Pancreas (tissue), 10 donors: ENCODE results near the gene SRCIN1. TPM values are rescaled to one million over a fixed set of nuclear protein-coding genes. Genes with fewer than 3 reads are reported as not detected.
"Not testable (repeated sequence)": the region's sequence is repeated elsewhere in the genome, so short reads cannot be mapped to it uniquely, and the experiment has no call there.

Experiments
- ATAC-seq, 4 donors: fragments of 200-7000 bp; cut with Tn5 transposase; one replicate each; pipeline versions ENCODE4 v1.8.0 to v1.9.1; 2020; ENCODE audit warnings: mild to moderate bottlenecking in 4 of 4, moderate library complexity in 4 of 4
- DNase-seq, 6 donors: peaks; one replicate each; pipeline ENCODE4 v3.0.0-alpha.2; 2020
- FAIRE-seq: peaks from 2 replicates; lab custom pipeline; 2012; peaks lifted over from hg19 to GRCh38; lab: Jason Lieb, UNC
- H3K27ac ChIP-seq, 4 donors: fragments of 200-600 bp; sonication (generic); 1 replicate in 3 of 4; 2 replicates in 1 of 4; pipeline versions ENCODE4 v1.5.0 to v1.8.0; 2020
- H3K27me3 ChIP-seq, 4 donors: fragments of 200-600 bp; one replicate each; pipeline ENCODE4 v1.8.0; 2021
- H3K36me3 ChIP-seq, 3 donors: fragments of 200-600 bp; sonication (generic) in 1 of 3; one replicate each; pipeline versions ENCODE4 v1.5.0 to v1.8.0; 2020 to 2021
- H3K4me1 ChIP-seq, 3 donors: fragments of 200-600 bp; one replicate each; pipeline ENCODE4 v1.8.0; 2021
- H3K4me3 ChIP-seq, 4 donors: fragments of 200-600 bp; sonication (generic) in 2 of 4; one replicate each; pipeline versions ENCODE4 v1.5.0 to v1.8.0; 2020 to 2021
- H3K9me3 ChIP-seq, 4 donors: fragments of 200-600 bp; one replicate each; pipeline ENCODE4 v1.8.0; 2021
- WGBS, 2 donors: extraction: QIAGEN DNeasy Blood & Tissue Kit; methylation state at CpG; one replicate each; pipeline ENCODE4 v1.1.7; 2013; 5-methylcytosine and 5-hydroxymethylcytosine counted together
- intact Hi-C, 3 donors: fragments of 100-400 bp; cut with DNase I; formaldehyde crosslinking; loops; one replicate each; pipeline versions ENCODE4 v1.11.1 to v1.14.2; 2022
- polyA plus RNA-seq, 2 donors: library from polyadenylated mRNA; stranded (reverse); fragments of 200-250 nt; gene quantifications; one replicate each; pipeline ENCODE4 v1.2.3, GENCODE V29; 2013
- total RNA-seq, 6 donors: library from RNA; stranded (reverse); fragmentation: NEBNext Ultra II Directional in 4 of 6; extraction: Animal tissue kit (Norgen Biotek cat#: 25700) in 4 of 6; gene quantifications; one replicate each; pipeline versions ENCODE4 v1.2.1 to v1.2.4, GENCODE V29; 2021 to 2023
- TF ChIP-seq, protein P1 (sequence below), 4 donors: fragments of 200-600 bp; sonication (generic) in 3 of 4; IDR thresholded peaks; one replicate each; pipeline versions ENCODE4 v1.5.0 to v1.8.0; 2021; ENCODE audit warnings: antibody characterized with exemption in 4 of 4
- donor health status: healthy with polysubstance abuse.
- donor health status: DM: no; HTN: no; CAD: no; lungs with moderate emphysema.
- donor health status: DM: no; HTN: no; CAD: no.
- donor health status: control.
- donor health status: control.
- donor health status: Bipolar disorder and iron deficiency.
- donor health status: DM: yes; HTN: yes; CAD: no.
- donor health status: DM: no; HTN: no; CAD: no.
- donor health status: DM: no; HTN: no; CAD: no.
- donor health status: DM: yes; HTN: yes; CAD: no.

Gene SRCIN1
- total and polyA plus RNA-seq, 8 donors, result 5.8 to 30.3 (median 9.0) TPM

DNA sequence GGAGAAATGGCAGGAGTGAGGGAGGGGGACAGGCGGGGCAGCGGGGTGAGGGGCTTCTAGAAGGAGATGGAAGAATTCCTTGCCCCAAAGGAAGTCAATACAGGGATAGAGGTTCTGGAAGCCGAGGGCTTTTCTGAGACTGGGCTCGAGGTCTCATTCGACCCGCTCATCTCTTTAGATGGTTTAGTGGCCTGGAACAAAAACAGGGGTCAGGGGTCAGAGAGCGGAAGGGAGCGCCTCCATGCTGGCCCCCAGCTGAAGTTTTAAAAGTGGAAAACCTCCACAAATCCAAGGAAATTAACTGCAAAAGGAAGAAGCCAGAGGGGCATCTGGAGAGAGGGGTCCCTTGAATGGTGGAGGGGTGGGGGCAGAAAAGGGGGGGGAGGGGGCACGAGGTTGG lies 72.5 kb downstream of the SRCIN1 start:
- intact Hi-C loops, result no loop called here
- Histone ChIP-seq H3K4me3 (no peak overlapping the region), H3K4me1 (no peaks in the 10 kb centered on the region), H3K36me3 (no peaks in the 10 kb centered on the region), H3K9me3 (no peaks in the 10 kb centered on the region), H3K27me3 (peaks cover 0 to 6% (median 0%) of the 10 kb centered on the region in 4 donors), H3K27ac (no peak overlapping the region)
- WGBS, 2 donors, result 47 to 50% methylated on average over 9 of the region's 9 CpGs
- ATAC-seq, result no peak
- TF ChIP-seq, protein P1, sequence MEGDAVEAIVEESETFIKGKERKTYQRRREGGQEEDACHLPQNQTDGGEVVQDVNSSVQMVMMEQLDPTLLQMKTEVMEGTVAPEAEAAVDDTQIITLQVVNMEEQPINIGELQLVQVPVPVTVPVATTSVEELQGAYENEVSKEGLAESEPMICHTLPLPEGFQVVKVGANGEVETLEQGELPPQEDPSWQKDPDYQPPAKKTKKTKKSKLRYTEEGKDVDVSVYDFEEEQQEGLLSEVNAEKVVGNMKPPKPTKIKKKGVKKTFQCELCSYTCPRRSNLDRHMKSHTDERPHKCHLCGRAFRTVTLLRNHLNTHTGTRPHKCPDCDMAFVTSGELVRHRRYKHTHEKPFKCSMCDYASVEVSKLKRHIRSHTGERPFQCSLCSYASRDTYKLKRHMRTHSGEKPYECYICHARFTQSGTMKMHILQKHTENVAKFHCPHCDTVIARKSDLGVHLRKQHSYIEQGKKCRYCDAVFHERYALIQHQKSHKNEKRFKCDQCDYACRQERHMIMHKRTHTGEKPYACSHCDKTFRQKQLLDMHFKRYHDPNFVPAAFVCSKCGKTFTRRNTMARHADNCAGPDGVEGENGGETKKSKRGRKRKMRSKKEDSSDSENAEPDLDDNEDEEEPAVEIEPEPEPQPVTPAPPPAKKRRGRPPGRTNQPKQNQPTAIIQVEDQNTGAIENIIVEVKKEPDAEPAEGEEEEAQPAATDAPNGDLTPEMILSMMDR (IDR thresholded peaks at IDR 0.05), result no peak
- no peak for FAIRE-seq
- DNase-seq, result no peak

DNA sequence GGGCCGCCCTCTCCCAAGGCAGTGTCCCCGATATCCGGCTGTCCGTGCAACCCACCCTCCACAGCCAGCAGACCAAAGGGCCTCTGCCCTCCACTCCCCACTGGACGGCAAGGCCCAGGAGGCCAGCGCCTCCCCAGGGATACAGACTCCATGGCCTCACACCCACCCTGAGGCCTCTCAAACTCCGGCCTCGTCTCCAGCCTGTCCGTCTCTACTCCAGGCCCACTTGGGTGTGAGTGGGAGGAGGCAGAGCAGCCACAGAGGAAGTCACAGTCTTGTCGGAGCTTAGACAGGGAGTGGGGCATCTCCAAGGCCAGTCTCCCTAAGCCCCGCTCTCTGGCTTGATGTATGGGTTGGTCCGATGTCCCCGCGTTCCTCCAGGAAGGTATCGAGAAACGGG lies 73.3 kb downstream of the SRCIN1 start:
- H3K27me3 ChIP-seq, result peaks cover 0 to 6% (median 0%) of the 10 kb centered on the region in 4 donors
- ATAC-seq (peak in 1 of 4 donors; percentile 14), FAIRE-seq (no peak), DNase-seq (no peak)
- no peaks in the 10 kb centered on the region for H3K4me1 ChIP-seq
- no peaks in the 10 kb centered on the region for H3K9me3 ChIP-seq
- TF ChIP-seq, protein P1 (IDR thresholded peaks at IDR 0.05), result no peak
- no peak overlapping the region for H3K4me3 ChIP-seq
- WGBS, 2 donors, result 66 to 69% methylated on average over 16 of the region's 16 CpGs
- no peak overlapping the region for H3K27ac ChIP-seq
- H3K36me3 ChIP-seq, result no peaks in the 10 kb centered on the region
- intact Hi-C loops, result no loop called here

DNA sequence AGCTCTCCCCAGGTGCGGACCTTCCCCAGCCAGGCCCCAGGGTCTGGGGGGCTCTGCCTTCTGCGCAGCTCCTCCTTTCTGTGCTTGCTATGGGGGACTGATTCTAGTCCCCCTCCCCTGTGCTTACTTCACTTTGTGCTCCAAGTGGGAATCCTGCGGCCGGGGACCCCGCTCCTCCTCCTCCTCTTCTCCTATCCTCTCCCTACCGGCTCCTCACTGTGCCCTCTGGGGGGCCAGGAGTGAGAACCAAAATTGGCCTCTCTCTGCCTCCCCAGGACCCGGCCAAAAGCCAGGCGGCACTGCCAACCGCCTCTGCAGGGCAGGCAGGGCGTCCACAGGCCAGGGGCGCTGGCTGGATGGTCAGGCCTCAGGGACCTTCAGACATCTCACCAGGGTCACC lies 74.0 kb downstream of the SRCIN1 start:
- H3K9me3 ChIP-seq, H3K4me3 ChIP-seq, DNase-seq, FAIRE-seq, H3K4me1 ChIP-seq, intact Hi-C loops, H3K27ac ChIP-seq, ATAC-seq, H3K27me3 ChIP-seq, H3K36me3 ChIP-seq: not testable (repeated sequence)
- WGBS, 2 donors, result 63 to 75% methylated on average over 7 to 10 of the region's 11 CpGs

DNA sequence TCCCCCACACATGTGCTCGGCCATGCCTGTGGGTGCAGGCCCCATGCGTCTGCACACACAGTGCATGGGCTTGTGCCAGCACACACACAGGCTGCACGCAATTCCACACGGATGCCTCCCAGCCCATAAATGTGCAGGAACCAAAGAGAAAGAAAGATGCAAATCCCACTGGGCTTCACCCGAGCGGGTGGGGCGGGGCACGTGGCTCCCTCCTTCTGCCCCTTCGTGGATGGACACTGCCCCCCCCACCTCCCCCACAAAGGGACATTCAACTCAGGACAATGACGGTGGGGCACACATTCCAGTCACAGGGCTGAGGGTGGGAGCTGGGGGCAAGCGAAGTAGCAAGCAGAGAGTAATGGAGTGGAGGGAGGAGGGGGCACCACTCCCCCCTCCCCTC lies 74.9 kb downstream of the SRCIN1 start:
- H3K27me3 ChIP-seq, H3K4me1 ChIP-seq, ATAC-seq, H3K4me3 ChIP-seq, FAIRE-seq, DNase-seq, H3K27ac ChIP-seq, H3K9me3 ChIP-seq, H3K36me3 ChIP-seq, intact Hi-C loops: not testable (repeated sequence)
- WGBS, 2 donors, result 16 to 21% methylated on average over 10 of the region's 11 CpGs

DNA sequence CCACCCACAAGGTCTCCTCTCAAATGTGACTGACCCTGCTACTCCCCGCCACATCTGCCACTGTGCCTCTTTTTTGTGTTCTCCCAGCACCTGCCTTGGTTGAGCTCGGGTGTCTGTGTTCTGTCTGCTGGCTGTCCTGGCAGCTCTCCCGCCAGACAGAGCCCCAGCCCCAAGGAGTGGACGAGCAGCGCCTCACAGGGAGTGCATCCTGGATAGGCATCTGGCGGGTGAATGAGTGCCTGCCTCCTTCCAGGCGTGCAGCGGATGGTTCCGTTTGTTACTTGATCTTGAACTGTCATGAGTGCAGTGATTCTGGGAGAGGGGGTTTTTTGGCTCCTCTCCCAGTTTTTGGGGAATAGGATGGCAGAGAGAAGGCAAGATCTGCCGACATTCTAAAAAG lies 77.6 kb downstream of the SRCIN1 start:
- H3K9me3 ChIP-seq, ATAC-seq, H3K4me1 ChIP-seq, H3K36me3 ChIP-seq, DNase-seq, H3K27ac ChIP-seq, intact Hi-C loops, H3K4me3 ChIP-seq, FAIRE-seq, H3K27me3 ChIP-seq: not testable (repeated sequence)
- WGBS, 2 donors, result 26 to 34% methylated on average over 10 of the region's 10 CpGs

DNA sequence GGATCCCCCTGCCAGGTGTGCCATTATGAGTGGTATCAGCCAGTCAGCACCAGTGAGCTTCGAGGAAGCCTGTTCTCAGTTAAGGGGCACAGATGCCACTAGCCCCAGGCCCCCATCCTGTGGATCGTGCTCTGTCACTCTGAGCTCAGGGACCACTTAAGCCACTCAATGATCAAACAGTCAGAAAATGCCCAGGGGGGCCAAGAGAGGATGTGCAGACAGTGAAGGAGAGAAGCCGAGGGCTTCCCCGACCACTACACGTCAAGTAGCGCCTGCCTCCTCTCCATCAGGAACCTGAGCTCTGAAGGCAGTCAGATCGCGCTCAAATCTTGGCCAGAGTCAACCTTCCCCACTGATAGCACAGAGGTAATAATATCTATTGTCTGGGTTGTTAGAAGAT lies 79.2 kb downstream of the SRCIN1 start:
- H3K36me3 ChIP-seq, H3K27me3 ChIP-seq, H3K9me3 ChIP-seq, H3K4me3 ChIP-seq, intact Hi-C loops, DNase-seq, FAIRE-seq, H3K27ac ChIP-seq, H3K4me1 ChIP-seq, ATAC-seq: not testable (repeated sequence)
- 54 to 59% methylated on average over 8 of the region's 8 CpGs for WGBS, 2 donors

DNA sequence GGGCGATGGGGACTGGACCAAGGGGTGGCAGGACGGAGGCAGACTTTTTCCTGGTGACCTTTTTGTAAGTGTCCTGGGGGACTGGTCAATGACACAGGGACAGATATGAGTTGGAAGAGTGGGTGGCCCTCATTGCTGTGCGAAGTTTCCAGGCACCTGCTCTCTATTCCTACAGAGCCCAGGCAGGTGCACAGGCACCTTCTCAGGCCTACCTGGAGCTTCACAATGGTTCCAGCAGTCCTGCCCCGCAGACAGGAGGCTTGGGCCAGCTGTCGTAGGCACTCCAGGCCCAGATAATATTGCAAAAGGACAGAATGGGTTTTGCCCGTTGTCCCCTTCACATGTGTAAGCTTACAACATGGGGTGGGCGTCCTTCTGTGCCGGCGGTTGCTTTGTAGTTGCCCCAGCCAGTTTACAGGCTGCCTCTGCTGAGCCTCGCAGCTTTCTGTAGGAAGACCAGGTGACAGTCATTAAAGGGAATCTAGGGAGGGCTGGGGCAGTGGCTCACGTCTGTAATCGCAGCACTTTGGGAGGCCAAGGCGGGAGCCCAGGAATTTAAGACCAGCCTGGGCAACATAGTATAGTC lies 93.2 kb downstream of the SRCIN1 start:
- Histone ChIP-seq H3K27me3 (peaks cover 0 to 4% (median 0%) of the 10 kb centered on the region in 4 donors), H3K36me3 (no peaks in the 10 kb centered on the region), H3K27ac (no peak overlapping the region), H3K4me3 (no peak overlapping the region), H3K4me1 (no peaks in the 10 kb centered on the region), H3K9me3 (no peaks in the 10 kb centered on the region)
- FAIRE-seq, result no peak
- intact Hi-C loops, result no loop called here
- 82% methylated on average over 13 of the region's 13 CpGs for WGBS, 2 donors
- TF ChIP-seq, protein P1 (IDR thresholded peaks at IDR 0.05), result no peak
- no peak for DNase-seq
- no peak for ATAC-seq
